Mucosa of descending colon (tissue), 3 donors: ENCODE data around the gene HSD3B2. TPM values are rescaled to one million over a fixed set of nuclear protein-coding genes. Genes with fewer than 3 reads are reported as not detected.

Source experiments
- ATAC-seq: fragments of 200-7000 bp; cut with Tn5 transposase; one replicate; pipeline ENCODE4 v1.9.1; 2020; ENCODE audit warnings: mild to moderate bottlenecking, moderate library complexity
- DNase-seq, 3 donors: peaks; one replicate each; pipeline ENCODE4 v3.0.0-alpha.2; 2020
- H3K36me3 ChIP-seq: fragments of 200-600 bp; one replicate; pipeline ENCODE4 v1.8.0; 2021; ENCODE audit warnings: low read depth, mild to moderate bottlenecking
- H3K4me1 ChIP-seq: fragments of 200-600 bp; one replicate; pipeline ENCODE4 v1.8.0; 2021; ENCODE audit warnings: low read depth, mild to moderate bottlenecking
- H3K4me3 ChIP-seq: fragments of 200-600 bp; one replicate; pipeline ENCODE4 v1.8.0; 2021; ENCODE audit warnings: mild to moderate bottlenecking
- H3K9me3 ChIP-seq: fragments of 200-600 bp; one replicate; pipeline ENCODE4 v1.8.0; 2021; ENCODE audit warnings: mild to moderate bottlenecking
- CTCF ChIP-seq: fragments of 200-600 bp; IDR thresholded peaks from one replicate; pipeline ENCODE4 v1.8.0; 2022; ENCODE audit warnings: antibody characterized with exemption, mild to moderate bottlenecking
- intact Hi-C, 2 donors: fragments of 100-400 bp; cut with DNase I in 1 of 2; cut with micrococcal nuclease in 1 of 2; formaldehyde crosslinking; loops; one replicate each; pipeline versions ENCODE4 v1.11.0 to v1.11.1; 2022; cut with DNase I, micrococcal nuclease
- long read RNA-seq, 2 donors: library from polyadenylated mRNA; unstranded; transcript quantifications; one replicate each; pipeline ENCODE4 v2.0.0, GENCODE V29; 2019 to 2021
- total RNA-seq, 3 donors: library from RNA; stranded (reverse); fragmentation: NEBNext Ultra II Directional in 2 of 3; extraction: Animal tissue kit (Norgen Biotek cat#: 25700) in 2 of 3; gene quantifications; one replicate each; pipeline versions ENCODE4 v1.2.1 to v1.2.4, GENCODE V29; 2021 to 2023
- donor health status: DM: no; HTN: no; CAD: no; lungs with moderate emphysema.
- donor health status: DM: no; HTN: no; CAD: no.
- donor health status: DM: no; HTN: yes; CAD: no.

HSD3B2 gene
- 10 to 100 TPM in 1 of 3 donors, 1 to 10 TPM in 2; 2.3 to 14.7 (median 4.1) TPM for total RNA-seq
- long read RNA-seq, donor 1, partial matches to known transcripts = 0 of 2 reads
- long read RNA-seq, donor 1, other reads (novel, unspliced or antisense) = 0 of 2 reads
- long read RNA-seq, donor 2, partial matches to known transcripts = 0 of 5 reads
- long read RNA-seq, donor 2, other reads (novel, unspliced or antisense) = 0 of 5 reads

GRCh38 chr1:119414950-119415349 is at the start of gene HSD3B2:
Gene HSD3B2, plus strand, starts transcription at chr1:119415150. Its CDS starts 270 bp downstream, at chr1:119415420.
- ATAC-seq (peak; percentile 17), DNase-seq (no peak)
- no peak for TF ChIP-seq CTCF
- Histone ChIP-seq H3K36me3 (no peaks in the 10 kb centered on the region), H3K4me3 (no peak within 1 kb of the TSS), H3K4me1 (no peaks in the 10 kb centered on the region), H3K9me3 (no peaks in the 10 kb centered on the region)
- intact Hi-C loops = no loop called here

GRCh38 chr1:119366424-119366823 is 48.5 kb upstream of the HSD3B2 start:
- ATAC-seq (no peak), DNase-seq (no peak)
- Histone ChIP-seq H3K9me3 (no peaks in the 10 kb centered on the region), H3K4me1 (no peaks in the 10 kb centered on the region), H3K36me3 (no peaks in the 10 kb centered on the region), H3K4me3 (no peak overlapping the region)
- intact Hi-C loops = loop anchor here (5.0 to 10.0 kb wide), 3 partner anchors 79 to 1212 kb away; no protein-coding TSS in a partner anchor
- no peak for TF ChIP-seq CTCF

- Histone ChIP-seq H3K36me3 (no peaks in the 10 kb centered on the region), H3K9me3 (no peaks in the 10 kb centered on the region), H3K4me1 (no peaks in the 10 kb centered on the region), H3K4me3 (no peak overlapping the region)
- intact Hi-C loops = loop anchor here (5.0 to 10.0 kb wide), 3 partner anchors 80 to 1213 kb away; no protein-coding TSS in a partner anchor
- ATAC-seq = peak; percentile 54
- TF ChIP-seq CTCF = peak; percentile 49
- no peak for DNase-seq
Observed at GRCh38 chr1:119367432-119368124, 47.4 kb upstream of the HSD3B2 start.

- H3K4me1 ChIP-seq = no peaks in the 10 kb centered on the region
- ATAC-seq (no peak), DNase-seq (no peak)
- intact Hi-C loops = loop anchor here (5.0 to 10.0 kb wide), 3 partner anchors 81 to 1214 kb away; no protein-coding TSS in a partner anchor
- TF ChIP-seq CTCF = no peak
- H3K4me3 ChIP-seq = no peak within 1 kb of the TSS
- no peaks in the 10 kb centered on the region for H3K36me3 ChIP-seq
- no peaks in the 10 kb centered on the region for H3K9me3 ChIP-seq
Observed at GRCh38 chr1:119368554-119368953, 46.4 kb upstream of the HSD3B2 start, which contains the start of gene HAO2. Gene HAO2, plus strand, starts transcription at chr1:119368785. Its CDS starts 12,301 bp downstream, at chr1:119381086.

- Histone ChIP-seq H3K4me3 (no peak overlapping the region), H3K9me3 (no peaks in the 10 kb centered on the region), H3K4me1 (peaks cover 4% of the 10 kb centered on the region), H3K36me3 (no peaks in the 10 kb centered on the region)
- intact Hi-C loops = no loop called here
- DNase-seq = no peak
- no peak for TF ChIP-seq CTCF
- no peak for ATAC-seq
Observed at GRCh38 chr1:119370748-119371147, 44.2 kb upstream of the HSD3B2 start.
